HCEC 1CT (cell line): Measurements from ENCODE around the gene NCOA1.

Experiments
- DNase-seq: peaks from one replicate; pipeline ENCODE4 v3.0.0-alpha.2; 2017

Gene NCOA1

DNA sequence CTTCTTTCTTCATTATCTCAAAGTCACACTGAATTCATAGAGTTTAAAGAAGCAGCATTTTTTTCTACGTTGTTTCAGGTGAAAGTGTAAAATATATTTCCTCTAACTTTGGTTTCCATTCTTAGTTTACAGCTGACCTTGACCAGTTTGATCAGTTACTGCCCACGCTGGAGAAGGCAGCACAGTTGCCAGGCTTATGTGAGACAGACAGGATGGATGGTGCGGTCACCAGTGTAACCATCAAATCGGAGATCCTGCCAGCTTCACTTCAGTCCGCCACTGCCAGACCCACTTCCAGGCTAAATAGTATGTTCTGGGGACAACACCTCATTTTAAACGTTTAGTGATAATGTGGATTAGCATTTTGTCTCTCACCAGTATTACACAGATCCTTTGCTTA lies 219.8 kb downstream of the NCOA1 start:
- DNase-seq = no peak

DNA sequence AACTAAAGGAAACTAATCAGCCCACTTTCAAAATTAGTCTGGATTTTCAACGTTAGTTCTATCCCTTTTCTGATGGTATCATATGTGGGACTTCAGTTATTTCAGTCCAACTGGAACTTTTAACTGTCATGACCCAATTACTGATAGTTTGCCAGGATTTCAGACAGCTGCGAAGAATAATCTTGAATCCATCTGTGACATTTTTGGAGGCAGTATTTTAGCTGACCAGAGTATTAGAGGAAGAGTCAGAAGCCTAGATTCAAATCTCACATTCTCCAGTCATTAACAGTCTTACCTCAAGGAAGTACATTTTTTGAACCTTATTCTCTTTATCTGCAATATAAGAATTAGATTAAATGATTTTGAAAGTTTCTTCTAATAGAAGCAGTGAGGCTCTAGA lies 220.8 kb downstream of the NCOA1 start:
- peak; percentile 19 for DNase-seq

DNA sequence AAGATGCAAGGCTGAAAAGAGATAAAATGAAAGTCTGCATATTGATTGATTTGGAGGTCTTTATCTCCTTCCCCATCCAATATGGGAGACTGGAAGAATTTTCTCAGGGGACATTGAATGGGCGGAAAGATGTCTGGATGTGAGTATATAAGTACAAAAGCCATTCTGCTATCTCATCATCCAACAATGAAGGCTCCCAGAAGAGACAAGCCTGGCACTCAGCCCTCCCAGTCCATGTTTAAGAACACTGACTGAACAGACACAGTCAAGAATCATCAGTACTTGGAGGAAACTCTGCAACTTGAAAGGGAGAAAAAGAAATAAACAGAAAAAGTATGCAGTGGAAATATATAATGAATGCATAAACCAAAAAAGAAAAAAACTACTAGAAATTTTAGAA lies 221.2 kb downstream of the NCOA1 start:
- DNase-seq = no peak

DNA sequence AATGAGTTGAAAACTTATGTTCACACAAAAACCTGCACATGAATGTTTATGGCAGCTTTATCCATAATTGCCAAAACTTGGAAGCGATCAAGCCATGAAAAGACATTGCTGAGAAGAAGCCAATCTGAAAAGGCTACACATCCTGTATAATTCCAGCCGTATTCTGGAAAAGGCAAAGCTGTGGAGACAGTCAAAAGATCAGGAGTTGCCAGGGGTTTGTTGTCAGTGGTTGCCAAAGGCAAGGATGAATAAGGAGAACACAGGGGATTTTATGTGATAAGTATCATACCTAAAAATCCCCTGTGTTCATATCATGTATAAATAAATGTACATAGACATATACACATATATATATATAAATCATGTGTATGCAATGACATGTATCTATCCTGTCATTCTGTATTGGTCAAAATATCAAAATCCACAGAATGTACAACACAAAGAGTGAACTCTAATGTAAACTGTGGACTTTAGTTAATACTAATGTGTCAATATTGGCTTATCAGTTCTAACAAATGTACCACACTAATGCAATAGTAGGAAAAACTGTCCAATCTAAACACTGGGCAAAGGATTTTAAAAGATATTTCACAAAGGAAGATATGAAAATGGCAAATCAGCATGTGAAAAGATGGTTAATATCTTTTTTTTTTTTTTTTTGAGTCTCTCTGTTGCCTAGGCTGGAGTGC lies 226.4 kb downstream of the NCOA1 start:
- no peak for DNase-seq

DNA sequence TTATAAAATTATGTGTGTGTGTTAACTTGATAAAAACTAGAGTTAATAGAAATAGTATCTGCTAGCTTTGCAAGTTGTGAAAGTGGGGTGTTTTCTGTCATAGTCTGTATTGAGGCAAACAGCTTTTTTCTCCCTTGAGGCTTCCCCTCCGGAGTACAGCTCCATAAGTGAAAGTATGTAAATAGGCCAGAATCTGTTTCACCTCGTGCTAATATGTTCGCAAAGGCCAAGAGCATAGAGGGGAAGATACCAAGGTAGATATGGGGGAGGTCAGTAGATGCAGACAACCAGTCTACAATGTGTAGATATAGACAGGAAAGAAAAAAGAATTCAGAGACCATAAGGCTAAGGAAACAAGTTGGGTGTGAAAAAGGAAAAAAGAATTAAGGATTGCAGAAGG lies 229.3 kb downstream of the NCOA1 start:
- DNase-seq = no peak

DNA sequence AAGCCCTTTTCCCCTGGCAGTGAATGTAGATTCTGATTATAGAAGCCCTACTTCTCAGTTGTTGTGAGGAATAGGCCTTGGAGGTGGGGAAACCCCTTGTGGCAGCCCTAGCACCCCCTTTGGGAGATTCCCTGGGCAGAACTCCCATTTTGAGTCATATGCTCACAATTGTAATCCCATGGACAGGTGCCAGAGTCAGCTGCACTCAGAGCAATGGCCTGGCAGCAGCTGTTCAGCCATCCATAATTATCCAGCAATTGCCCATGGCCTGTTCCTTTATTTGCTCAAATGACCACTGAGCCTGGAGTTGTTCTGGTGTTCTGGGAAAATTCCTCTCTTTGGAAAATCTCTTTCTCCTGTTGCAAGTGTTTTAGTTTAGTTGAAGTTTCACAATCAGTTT lies 230.4 kb downstream of the NCOA1 start:
- peak; percentile 83 for DNase-seq

DNA sequence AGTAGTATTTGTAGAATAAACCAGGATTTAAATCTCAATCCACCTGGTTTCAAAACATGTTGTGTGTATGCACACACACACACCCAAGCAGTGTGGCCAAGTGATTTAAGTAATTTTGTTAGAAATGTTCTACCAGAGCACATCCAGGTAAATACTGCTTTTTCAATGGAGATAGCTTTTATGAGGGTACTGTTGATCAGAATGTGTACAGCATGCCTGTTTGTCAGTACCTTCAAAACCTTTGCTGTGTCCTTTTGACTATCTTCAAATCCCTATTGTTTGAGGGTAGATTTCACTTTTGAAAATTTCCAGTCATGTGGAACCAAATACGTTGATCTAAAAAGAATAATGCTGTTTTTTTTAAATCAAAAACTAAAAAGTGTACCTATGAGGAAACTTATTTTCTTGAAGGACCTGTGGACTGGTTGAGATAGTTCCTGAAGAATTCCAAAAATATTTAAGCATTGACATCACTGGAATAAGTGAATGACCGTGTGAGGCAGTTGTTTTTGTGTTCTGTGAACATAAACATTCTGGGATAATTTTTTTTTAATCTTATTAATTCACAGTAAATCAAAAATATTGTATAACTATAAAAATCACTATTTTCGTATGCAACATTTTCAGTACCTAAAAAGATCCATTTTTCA lies 231.2 kb downstream of the NCOA1 start:
- DNase-seq = no peak

DNA sequence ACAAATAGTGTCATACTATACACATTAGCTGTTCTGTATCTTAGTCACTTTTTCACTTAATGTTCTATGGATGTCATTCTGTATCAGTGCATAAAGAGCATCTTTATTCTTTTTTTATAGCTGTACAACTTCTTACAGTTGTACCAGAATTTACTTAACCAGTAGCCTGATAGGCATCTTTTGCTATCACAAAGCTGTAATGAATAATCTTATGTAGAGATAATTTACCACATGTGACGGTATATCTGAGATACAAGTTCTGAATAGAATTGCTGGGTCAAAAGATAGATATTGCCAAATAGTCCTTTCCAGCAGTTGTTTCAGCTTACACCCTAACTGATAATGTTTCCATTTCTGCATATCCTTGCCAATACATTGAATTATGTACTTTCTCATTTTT lies 232.1 kb downstream of the NCOA1 start:
- DNase-seq = no peak

DNA sequence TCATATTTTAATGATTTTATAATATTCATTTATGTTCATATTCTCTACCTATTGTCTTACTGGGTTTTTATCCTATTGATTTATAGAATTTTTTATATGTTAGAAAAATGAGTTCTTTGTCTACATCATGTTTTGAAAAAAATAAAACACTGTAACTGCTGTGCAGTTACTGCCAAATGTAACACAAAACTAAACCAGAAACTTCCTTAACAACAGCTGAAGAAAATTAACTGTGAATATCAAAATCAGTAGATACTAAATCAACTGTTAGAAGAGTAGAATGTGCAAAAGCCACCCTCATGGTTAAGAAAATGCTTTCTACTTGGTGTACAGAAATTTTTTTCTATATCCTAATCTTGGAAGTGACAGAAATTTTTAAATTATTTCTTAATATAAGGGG lies 232.6 kb downstream of the NCOA1 start:
- DNase-seq = no peak

DNA sequence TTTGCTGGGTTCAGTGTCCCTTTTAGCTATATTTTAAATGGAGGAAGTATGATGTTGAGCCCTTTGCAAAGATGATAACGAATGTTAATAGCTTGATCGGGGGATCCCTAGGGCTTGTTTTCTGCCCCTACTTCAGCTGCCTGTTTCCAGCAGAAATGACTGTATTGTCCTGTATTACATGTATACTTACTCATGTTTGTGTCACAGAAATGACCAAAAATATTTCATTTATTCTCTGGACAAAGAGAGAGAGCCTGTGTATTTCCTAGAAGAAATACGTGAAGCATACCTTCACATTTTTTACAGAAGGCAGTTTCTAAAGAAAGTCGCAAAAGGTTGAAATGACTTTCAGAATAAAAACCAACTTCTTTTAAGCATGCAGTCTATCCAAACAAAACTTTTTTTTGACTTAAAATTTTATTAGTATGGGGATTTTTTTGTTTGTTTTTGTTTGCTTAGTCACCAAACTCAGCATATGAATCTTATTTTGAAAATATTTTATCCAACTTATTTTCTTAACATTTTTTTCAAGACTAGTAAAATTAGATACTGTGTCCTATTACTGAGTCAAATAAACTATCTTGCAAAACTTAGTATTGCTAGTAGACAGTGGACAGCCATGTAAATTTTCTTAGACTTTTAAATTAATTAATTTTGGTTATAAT lies 233.2 kb downstream of the NCOA1 start:
- DNase-seq = peak; percentile 39

DNA sequence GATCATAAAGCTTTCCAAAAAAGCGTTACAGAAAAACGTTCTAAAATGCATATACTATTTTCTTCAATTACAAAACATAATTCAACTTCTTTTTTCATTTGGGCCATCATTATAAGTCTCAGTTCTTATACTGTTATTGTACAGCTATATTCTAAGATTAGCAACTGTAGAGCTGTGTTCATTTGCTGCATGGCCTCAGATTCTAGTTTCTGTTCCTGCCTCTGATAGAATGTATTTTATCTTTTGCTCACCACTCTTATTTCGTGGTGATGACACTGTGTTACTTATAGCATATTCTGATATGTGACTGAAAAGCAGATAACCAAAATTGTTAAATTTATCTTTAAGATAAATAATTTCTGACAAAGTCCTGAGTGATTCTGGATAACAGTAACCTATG lies 234.9 kb downstream of the NCOA1 start:
- no peak for DNase-seq

DNA sequence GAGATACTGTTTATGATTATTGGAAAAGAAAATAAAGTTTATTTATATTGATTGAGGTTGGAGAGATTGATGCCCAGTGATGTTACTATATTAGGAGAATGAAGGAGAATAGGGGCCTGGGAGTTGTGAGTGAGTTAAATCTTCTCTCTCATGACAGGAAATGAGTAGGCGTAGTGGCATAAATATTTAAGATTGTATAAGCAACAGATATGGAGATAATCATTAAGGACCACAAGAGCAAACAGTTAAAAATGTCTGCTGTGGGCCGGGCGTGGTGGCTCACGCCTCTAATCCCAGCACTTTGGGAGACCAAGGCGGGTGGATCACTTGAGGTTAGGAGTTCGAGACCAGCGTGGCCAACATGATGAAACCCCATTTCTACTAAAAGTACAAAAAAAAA lies 239.4 kb downstream of the NCOA1 start:
- peak; percentile 86 for DNase-seq

DNA sequence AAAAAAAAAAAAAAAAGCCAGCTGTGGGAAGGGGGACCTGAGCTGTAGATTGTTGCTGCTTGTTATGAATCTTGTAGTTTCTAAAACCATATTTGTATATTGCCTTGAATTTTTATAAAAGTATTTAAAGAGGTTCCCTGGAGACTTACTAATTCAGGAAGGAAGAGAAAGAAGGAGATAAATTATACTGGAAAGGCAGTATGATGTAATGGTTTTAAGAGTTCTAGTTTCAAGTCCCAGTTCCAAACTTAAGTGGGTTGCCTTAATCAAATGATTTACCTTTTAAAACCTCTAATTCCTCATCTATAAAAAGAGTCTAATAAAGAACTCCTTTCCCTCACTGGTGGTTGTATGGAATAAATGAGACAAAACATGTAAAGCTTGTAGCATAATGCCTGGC lies 240.0 kb downstream of the NCOA1 start:
- DNase-seq = peak; percentile 18

DNA sequence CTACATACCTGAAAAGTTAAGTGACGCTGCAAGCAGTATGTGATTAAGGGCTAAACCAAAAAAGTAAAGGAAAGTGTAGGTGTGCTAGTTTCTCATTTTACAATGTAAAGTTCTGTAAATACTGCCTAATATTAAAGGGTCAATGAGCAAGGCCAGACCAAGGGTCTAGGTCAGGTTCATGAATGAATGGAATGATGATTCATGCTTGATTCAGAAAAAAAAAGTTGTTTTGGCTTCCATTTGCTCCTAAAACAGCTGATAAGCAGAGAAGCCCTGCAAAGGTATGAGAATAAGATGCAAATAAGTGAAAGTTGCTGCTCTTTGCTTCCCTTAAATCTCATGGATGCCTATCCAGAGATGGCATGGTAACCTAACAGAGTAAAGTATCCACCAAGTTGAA lies 240.9 kb downstream of the NCOA1 start:
- DNase-seq = peak; percentile 64

DNA sequence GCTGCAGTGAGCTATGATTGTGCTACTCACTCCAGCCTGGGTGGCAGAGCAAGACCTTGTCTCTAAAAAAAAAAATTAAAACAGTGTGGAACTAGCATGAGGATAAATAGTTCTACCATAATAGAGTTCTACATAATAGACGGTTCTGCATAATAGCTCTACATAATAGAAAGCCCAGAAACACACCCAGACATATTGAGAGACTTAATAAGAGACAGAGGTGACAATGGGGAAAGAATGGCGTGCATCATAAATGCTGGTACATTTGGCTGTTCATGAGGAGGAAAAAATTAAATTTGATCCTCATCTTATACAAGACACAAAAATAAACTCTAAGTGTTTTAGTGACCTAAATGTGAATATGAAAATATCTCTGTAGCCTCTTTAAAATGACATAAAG lies 243.7 kb downstream of the NCOA1 start:
- DNase-seq = no peak

DNA sequence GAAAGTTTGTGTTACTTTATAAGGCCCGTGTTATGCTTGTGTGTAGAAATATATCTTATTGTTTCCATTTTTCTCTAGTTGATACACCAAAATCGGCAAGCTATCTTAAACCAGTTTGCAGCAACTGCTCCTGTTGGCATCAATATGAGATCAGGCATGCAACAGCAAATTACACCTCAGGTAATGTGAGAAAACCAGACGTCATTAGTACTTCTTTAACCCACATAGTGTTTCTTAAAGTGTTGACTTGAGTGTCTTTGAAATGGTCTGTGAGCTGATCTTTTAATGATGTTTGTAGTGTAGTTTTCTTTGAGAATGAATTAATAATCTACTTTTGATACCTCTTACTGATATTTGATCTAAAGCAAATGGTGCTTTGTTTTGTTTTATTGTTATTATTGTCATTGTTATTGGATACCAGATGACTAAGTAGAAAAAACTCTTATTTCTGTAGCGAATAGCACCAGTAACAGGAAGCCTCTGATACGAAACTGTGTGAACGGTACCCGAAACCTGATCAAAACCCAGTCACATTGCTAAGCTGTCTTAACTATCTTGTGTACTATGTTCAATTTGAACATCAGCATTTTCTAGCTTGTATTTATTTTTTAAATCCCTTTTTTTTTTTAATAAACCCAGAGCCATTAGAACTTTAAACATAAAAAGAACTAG lies 248.4 kb downstream of the NCOA1 start:
- no peak for DNase-seq

DNA sequence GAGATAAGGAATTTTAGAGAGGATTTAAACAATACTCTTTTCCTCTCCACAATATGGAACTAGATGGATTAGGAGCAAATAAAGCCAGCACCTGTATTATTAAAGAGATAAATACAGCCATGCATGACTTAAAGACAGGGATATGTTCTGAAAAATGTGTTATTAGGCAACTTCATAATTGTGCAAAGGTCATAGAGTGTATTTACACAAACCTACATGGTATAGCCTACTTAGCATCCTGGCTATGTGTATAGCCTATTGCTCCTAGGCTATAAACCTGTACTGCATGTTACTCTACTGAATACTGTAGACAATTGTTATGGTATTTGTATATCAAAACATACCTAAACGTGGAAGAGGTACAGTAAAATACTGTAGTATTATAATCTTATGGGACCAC lies 249.1 kb downstream of the NCOA1 start:
- no peak for DNase-seq

DNA sequence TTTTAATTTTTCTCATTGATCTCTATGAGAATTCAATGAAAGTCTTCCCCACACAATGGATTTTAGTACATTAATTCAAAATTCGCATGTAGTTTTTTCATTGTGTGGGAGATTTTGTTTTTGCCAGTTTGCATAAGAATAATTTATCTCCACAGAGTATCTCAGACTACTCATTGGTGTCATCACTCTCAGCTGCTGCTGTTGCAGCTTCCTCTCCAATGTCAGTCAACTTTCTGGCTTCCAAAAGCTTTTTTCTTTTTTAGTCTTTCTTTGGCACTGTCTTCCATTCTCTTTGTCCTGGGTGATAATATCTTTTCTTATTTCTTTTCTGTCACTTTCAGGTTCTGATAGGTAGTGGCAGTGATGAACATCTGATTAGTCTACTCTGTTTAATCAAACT lies 251.7 kb downstream of the NCOA1 start:
- no peak for DNase-seq

DNA sequence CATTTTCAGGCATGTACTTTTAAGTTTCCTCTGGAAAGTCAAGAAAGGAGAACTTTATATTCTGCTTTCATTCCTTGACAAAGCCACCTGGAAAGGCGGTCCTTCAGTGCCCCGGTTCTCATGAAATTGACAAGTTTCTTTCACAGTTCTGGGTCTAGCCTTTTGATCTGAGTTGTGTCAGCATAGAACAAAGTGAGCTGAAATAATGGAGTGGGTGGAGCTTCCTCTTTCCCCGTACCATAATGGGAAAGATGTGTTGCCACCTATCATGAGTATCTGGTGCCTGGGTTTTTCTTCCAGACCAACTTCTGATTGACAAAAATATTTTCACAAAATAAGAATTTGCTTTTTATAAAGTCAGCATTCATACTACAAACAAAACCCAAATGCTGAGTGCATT lies 252.9 kb downstream of the NCOA1 start:
- DNase-seq = no peak

DNA sequence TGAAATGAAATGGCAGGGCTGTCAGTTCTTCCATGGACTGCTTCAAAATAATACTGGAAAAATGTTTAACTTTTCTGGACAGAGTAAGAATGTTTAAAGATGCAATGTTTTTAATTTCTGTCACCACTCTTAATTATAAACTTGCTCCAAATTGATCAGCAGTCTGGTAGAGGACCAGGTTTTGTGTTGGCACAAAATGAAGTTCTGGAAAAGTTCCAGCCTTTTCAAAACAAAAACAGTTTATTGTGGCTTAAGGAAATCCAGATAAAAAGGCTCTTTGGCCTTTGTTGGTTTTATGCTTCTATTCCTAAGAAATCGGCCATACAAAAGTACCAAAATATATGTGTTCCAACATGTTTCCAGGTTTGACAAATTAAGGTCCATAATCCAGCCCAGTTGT lies 253.3 kb downstream of the NCOA1 start:
- DNase-seq = no peak

DNA sequence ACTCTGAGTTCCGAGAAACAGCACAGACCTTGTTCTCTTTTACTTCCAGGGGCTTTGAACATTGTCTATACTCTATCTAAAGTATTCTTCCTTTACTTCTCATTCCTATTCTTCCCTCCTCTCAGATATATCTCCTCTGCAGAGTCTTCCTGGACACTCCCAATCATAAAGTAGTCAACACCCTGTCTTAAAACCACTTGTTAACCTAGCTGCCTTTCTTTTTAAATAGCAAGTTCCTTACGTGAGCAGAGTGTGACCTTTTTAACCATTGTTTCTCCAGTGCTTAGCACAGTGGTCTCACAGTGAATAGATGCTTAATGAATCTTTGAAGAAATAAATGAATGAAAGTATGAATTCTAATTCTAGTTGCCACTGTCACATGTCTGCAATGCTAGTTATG lies 254.8 kb downstream of the NCOA1 start:
- DNase-seq = no peak

DNA sequence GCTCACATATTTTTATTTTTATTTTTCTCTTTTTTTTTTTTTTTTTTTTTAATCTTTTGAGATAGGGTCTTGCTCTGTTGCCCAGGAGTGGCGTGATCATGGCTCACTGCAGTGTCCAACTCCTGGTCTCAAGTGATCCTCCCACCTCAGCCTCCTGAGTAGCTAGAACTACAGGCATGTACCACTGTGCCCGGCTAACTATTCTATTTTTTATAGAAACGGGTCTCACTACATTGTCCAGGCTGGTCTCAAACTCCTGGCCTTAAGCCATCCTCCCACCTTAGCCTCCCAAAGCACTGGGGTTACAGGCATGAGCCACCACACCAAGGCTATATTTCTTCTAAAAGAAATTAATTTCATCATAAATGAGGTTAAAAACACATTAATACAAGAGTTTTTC lies 256.2 kb downstream of the NCOA1 start:
- DNase-seq = no peak

DNA sequence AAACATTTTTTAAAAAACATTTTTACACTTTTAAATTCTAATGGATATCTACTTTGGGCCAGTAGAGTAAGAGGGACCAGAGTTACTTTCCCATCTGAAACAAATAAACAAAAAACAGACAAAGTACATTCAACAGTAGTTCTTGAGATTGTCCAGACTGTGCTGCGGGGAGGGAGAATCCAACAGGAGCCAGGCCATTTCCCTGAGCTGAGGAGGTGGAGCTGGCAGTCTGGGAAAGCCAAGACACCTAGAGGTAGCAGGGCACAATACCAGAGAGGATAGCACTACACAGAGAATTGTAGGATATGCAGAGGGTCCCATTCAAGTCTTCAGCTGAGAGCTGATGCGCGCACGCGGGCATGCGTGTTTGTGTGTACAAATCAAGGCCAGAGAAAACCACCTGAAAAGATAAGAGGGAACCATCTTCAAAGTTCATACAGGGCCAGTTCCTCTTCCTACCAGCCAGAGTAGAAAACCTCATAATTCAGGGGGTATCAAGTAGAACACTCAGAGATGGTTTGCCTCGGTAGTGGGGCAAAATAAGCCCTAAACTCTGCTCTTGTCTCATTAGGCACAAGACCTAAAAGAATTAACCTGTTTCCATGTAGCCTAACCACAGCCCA lies 258.1 kb downstream of the NCOA1 start:
- DNase-seq = no peak
